Activated CD4-positive, alpha-beta T cell treated with anti-CD3 and anti-CD28 coated beads, Interleukin-10, Interleukin-2, amounts not matched to agents 100 ng/mL and 50 ng/mL, durations not matched to agents 16 hours and 8 hours (primary cell): ENCODE measurements around the gene TULP4.
"Not testable (repeated sequence)": the region's sequence is repeated elsewhere in the genome, so short reads cannot be mapped to it uniquely, and the experiment has no call there.

ENCODE experiments used
- DNase-seq: peaks from one replicate; pipeline ENCODE4 v3.0.0-alpha.2; 2020

TULP4 gene

GRCh38 chr6:158539413-158539812 is 227.1 kb downstream of the TULP4 start:
- DNase-seq: no peak

DNA sequence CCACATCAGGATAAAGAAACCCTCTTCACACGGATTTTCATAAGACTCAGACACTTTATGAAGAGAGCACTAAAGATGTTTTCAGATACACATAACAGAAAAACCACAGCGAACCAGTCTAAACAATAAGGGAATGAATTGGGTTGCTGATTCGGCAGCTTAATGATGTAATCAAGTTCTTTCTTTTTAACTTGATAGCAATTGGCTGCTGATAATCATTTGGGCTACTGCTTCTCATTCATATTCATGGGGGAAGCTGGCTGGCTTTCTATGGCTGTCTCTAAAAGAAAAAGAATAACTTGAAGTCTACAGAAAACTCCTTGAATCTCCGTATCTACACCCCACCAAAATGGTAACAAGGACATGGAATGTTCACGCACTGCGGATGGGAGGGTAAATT is 227.6 kb downstream of the TULP4 start:
- no peak for DNase-seq

GRCh38 chr6:158543606-158544185 is 231.4 kb downstream of the TULP4 start:
- no peak for DNase-seq

DNA sequence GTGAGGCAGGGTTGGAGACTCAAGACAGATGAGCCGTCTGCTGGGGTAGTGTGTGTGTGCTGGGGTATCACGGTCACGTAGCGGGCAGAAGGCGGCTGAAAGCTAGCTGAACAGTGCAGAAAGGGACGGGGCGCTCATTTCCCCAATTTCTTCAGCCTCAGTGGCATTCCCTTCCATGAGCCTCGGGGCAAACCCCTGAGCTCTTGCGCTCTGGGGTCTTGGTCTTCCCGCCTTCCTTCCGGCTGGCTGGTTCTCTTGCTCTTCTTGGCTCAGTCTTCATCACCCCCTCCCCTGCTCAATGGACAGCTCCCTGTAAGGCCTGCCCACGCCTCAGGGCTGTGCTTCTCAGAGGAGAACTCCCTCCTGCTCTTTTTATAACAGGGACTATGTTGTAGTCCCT is 232.2 kb downstream of the TULP4 start:
- DNase-seq: no peak

DNA sequence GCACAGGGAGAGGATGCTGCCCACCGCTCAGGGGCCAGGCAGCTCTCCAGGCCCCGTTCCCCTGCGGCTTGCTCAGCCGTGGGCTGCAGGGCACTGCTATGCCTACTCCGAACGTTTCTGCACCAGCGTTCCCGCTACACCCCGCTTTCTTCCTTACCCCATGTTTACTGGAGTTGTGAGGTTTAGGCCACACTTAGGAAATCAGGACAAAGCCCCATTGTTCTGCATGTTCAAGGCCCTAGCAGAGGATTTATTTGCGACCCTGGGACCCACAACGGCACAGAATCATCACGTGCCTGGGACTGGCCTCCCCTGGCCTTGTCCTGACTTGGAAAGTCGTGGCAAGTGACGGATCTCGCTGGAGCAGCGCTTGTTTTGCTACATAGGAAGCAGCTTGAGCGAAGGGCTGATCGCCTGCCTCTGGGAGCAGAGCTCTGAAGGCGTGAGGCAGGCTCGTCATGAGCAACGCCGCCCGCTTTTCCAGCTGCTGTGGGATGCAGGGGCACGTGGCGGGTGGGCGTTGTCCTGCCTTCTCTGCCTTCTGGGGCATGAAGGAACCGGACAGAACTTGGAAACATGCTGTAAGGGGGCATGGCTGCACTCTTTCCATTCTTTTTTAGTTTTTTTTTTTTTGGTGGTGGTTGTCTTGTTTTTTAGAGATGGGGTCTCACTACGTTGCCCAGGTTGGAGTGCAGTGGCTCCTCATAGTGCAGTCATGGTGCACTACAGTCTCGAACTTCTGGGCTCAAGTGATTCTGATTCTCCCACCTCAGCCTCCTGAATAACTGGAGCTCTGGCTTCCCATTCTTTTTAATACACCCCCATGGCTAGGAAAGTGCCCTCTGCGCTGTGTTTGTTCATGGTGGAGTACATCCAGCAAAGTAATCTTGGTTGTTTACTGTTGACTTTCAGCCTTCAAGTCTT is 233.0 kb downstream of the TULP4 start:
- no peak for DNase-seq

DNA sequence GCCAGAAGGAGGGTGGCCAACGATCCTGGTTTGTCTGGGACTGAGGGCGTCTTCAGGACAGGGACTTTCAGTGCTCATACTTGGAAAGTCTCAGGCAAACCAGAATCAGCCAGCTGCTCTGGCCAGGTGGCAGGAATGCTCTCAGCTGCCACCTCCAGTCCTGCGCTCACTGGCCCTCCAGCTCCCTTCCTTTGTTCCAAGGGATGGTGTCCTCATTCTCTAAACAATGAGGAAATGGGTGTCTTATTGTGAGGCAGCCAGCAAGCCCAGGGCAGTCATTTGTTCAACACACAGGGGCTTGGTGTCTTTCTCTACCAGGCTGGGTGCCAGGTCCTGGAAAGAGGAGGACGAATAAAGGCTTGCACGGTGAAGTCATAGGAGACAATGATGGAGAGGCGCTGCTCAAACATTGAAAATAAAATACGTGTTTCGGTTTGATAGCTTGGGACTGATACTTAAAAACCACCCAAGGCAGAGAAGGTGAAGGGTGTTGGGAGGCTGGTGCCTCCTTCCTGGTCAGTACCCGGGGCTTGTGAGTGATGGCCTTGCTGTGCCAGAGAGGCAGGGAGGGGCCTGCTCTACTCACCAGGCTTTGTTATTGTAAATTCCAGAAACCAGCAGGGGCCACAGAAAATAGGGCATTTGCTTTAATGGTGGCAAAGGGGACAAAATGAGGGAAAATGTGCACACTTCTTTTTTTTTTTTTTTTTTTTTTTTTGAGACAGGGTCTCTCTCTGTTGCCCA is 236.3 kb downstream of the TULP4 start:
- DNase-seq: no peak

GRCh38 chr6:158552055-158552795 is 240.0 kb downstream of the TULP4 start:
- DNase-seq: no peak

DNA sequence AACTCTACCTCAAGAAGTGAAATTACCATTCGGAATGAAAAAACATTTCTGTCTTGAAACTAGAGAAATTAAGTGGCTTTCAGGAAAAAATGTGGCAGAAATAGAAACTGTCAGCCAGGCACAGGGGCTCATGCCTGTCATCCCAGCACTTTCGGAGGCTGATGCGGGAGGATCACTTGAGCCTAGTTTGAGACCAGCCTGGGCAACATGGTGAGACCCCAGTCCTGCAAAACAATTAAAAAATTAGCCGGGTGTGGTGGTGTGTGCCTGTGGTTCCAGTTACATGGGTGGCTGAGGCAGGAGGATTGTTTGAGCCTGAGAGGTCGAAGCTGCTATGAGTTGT is 240.5 kb downstream of the TULP4 start:
- no peak for DNase-seq

DNA sequence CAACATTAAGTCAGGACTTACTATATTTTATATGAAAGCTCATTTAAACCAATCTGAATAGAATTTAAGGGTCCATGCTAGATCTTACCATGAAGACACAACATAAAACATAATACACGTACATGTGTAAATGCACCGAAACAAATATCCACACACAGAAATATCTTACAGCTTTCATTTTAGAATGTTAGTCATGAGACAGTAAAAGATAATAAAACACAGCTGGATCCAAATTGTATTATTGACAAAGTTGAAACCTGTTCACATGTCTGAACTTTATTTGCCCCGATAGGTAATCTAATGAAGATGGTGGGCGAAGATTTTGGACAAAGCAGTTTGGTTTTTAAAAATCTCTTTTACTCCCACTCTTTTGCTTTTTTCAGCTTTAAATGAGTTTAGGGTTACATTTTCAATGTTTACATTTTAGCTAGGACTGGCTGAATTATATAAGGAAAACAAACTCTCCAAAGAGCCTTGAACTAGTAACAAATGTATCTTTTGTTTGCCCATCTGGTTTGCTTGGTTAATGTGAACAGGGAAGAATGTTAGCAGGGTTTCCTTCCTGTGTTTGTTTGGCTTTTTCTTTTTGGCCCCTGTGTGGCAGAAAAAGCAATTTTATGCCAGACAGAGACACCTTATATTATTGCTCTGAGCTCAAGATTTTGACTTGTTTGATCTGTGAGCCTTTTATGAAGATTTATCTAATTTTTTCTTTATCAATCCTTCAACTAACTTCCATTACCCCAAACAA is 242.5 kb downstream of the TULP4 start:
- no peak for DNase-seq

- DNase-seq: no peak
Measured at GRCh38 chr6:158556113-158556512, 243.8 kb downstream of the TULP4 start.

DNA sequence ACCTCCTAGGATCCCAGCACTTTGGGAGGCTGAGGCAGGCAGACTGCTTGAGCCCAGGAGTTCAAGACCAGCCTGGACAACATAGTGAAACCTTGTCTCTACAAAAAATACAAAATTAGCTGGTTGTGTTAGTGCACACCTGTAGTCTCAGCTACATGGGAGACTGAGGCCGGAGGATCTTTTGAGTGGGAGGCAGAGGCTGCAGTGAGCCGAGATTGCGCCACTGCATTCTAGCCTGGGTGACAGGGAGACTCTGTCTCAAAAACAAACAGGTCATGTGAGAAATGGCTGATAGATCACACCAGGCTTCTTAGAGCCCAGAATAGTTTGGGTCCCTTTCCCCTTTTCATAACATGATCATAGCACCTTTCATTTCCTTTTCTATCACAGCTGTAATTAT is 244.8 kb downstream of the TULP4 start:
- not testable (repeated sequence) for DNase-seq

DNA sequence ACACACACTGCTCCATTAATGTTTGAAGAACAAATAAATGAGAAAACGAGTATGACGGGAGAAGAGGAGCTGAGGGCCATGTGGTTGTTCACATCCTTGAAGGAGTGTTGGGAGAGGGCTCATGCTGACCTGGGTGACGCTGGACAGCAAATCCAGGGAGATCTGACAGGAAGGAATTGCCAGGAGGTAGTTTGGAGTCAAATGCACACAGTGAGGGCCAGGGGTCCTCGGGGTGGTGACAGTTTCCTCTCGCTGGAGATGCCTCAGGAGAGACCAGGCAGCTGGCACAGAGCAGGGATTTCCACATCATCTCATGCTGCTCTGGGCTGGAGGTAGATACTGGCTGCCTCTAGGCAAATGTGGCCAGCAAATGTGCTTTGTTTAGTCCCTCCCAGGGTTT is 245.7 kb downstream of the TULP4 start:
- no peak for DNase-seq

DNA sequence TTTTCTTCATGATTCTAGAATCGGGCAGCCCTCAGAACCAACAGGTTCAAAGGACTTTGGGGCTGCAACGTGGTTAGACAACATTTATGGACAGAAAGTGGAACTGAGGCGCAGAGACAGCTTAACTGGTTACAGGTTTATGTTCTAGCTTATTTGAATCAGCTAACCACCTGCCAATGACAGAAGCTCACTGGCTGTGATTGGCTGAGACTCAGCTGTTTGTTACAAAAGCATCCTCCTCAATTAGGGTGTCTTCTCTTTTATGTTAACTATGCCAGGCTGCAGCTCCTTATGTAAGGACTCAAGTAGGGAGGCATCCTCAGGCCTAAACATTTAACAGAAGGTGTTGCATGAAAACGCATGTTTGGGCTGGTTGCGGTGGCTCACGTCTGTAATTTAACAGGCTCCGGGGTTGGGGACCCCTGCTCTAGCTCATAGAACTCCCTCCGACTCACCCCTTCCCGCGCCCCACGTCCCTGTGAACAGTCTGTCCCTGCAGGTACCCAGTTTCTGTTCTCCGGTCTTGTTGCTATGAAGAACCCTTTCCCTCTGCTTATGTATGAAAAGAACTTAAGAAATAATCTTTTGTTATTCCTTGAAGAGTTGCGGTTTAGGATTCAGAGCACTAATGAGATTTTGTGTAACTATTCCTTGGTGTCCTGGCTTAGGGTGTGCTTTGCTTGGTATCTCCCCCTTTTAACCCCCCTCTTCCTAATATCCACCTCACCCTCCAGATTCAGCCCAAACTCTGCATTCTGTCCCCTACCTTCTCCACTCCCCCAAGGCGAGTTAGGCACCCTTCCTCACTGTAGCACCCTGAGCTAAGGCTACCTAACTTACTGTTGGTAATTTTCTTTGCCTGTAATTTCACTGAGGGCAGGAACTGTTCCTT is 246.4 kb downstream of the TULP4 start:
- DNase-seq: no peak

DNA sequence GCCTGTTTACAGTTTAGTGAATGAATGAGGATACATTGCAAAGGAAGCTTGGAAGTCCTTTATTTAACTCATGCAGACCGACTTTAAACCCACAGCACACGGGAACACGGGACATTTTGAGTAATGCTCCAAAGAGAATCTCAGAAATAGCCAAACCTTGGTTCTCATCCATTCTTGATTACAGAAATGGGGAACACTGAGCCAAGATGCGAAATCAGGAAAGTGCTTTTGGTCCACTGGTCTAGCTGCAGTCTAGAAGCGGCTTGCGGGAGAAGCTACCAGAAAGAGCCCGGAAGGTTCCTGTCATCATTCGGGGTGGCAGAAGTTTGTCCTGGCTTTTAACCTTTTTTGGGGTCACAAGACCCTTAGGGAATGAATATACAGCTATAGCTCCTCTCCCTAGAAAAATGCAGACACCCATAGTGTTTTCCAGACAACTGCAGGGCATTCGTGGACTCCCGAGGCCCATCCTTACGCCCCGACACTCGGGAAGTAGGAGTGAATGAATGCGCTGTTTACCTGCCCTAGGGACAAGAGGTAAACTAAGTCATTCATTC is 247.2 kb downstream of the TULP4 start:
- DNase-seq: no peak

GRCh38 chr6:158559895-158560835 is 247.9 kb downstream of the TULP4 start, which contains the start of gene TMEM181:
TMEM181 (plus strand) TSS chr6:158560091; CDS start chr6:158560225, 134 bp downstream.
- DNase-seq: peak; percentile 90

- DNase-seq: peak; percentile 23
Measured at GRCh38 chr6:158560836-158561320, 248.6 kb downstream of the TULP4 start.
